CD4-positive, alpha-beta memory T cell (primary cell): ENCODE results near the gene SPATA12. TPM values are rescaled to one million over a fixed set of nuclear protein-coding genes. Genes with fewer than 3 reads are reported as not detected.

Experiments used
- CTCF ChIA-PET: fragments of 350-600 bp; sonication (Branson Sonifier 250); formaldehyde crosslinking; loops from one replicate; lab custom pipeline; 2021; ENCODE audit warnings: inconsistent platforms; ENCODE audit not compliant: partially characterized antibody; lab: Charles Lee
- POLR2A ChIA-PET: fragments of 350-600 bp; sonication (Branson Sonifier 250); formaldehyde crosslinking; loops from one replicate; lab custom pipeline; 2021; ENCODE audit not compliant: partially characterized antibody; lab: Charles Lee
- DNase-seq, 5 donors: peaks; one replicate each; pipeline versions ENCODE4 v3.0.0 to v3.0.0-alpha.2; 2020 to 2022; ENCODE audit warnings: mixed read lengths in 1 of 5
- H3K27ac ChIP-seq: one replicate; pipeline ENCODE4 v1.7.0; 2013; ENCODE audit warnings: low read depth, low read length
- H3K27me3 ChIP-seq: 2 replicates; pipeline ENCODE4 v1.7.0; 2013; ENCODE audit warnings: mild to moderate bottlenecking, low read length, moderate library complexity; ENCODE audit not compliant: insufficient read depth
- H3K36me3 ChIP-seq: 2 replicates; pipeline ENCODE4 v1.7.0; 2013; ENCODE audit warnings: mild to moderate bottlenecking, low read length, moderate library complexity; ENCODE audit not compliant: insufficient read depth
- H3K4me1 ChIP-seq: 2 replicates; pipeline ENCODE4 v1.7.0; 2013; ENCODE audit warnings: mild to moderate bottlenecking, low read length, moderate library complexity; ENCODE audit not compliant: insufficient read depth
- H3K4me3 ChIP-seq, 2 donors: one replicate each; pipeline ENCODE4 v1.7.0; 2013; ENCODE audit warnings: low read length in 2 of 2, mild to moderate bottlenecking in 1 of 2
- H3K9me3 ChIP-seq, 2 donors: one replicate each; pipeline ENCODE4 v1.7.0; 2013; ENCODE audit warnings: low read length in 2 of 2, control low read depth in 1 of 2; ENCODE audit not compliant: control insufficient read depth in 1 of 2
- H3K27ac Mint-ChIP-seq, 7 donors: one replicate each; pipeline ENCODE4 v1.8.0; 2020 to 2021; ENCODE audit warnings: mixed read lengths in 7 of 7, mild to moderate bottlenecking in 6 of 7, inconsistent platforms in 3 of 7, moderate library complexity in 3 of 7
- H3K27me3 Mint-ChIP-seq, 2 donors: one replicate each; pipeline ENCODE4 v1.8.0; 2020 to 2021; ENCODE audit warnings: mixed read lengths in 2 of 2
- H3K36me3 Mint-ChIP-seq, 2 donors: one replicate each; pipeline ENCODE4 v1.8.0; 2020 to 2021; ENCODE audit warnings: mixed read lengths in 2 of 2, inconsistent platforms in 1 of 2, mild to moderate bottlenecking in 1 of 2
- H3K4me1 Mint-ChIP-seq, 4 donors: one replicate each; pipeline ENCODE4 v1.8.0; 2020 to 2021; ENCODE audit warnings: mixed read lengths in 4 of 4, mild to moderate bottlenecking in 1 of 4
- H3K4me3 Mint-ChIP-seq, 8 donors: one replicate each; pipeline ENCODE4 v1.8.0; 2020 to 2021; ENCODE audit warnings: mixed read lengths in 8 of 8, mild to moderate bottlenecking in 7 of 8, moderate library complexity in 6 of 8, inconsistent platforms in 3 of 8
- H3K9me3 Mint-ChIP-seq, 8 donors: one replicate each; pipeline ENCODE4 v1.8.0; 2020 to 2021; ENCODE audit warnings: mixed read lengths in 8 of 8, mild to moderate bottlenecking in 5 of 8, inconsistent platforms in 3 of 8, moderate library complexity in 1 of 8
- intact Hi-C: fragments of 100-400 bp; cut with micrococcal nuclease; formaldehyde crosslinking; loops from one replicate; pipeline ENCODE4 v1.15.1; 2023
- polyA plus RNA-seq, 2 donors: library from polyadenylated mRNA; unstranded; fragments of 300-500 nt; fragmentation: Illumina TruSeq; gene quantifications; one replicate each; pipeline ENCODE4 v1.2.3, GENCODE V29; 2021
- total RNA-seq, 2 experiments: library from RNA; stranded (reverse); gene quantifications; one replicate each; pipeline ENCODE4 v1.2.3, GENCODE V29; 2021

The SPATA12 gene
- total and polyA plus RNA-seq, 4 experiments from 2014 or later, result not detected

DNA sequence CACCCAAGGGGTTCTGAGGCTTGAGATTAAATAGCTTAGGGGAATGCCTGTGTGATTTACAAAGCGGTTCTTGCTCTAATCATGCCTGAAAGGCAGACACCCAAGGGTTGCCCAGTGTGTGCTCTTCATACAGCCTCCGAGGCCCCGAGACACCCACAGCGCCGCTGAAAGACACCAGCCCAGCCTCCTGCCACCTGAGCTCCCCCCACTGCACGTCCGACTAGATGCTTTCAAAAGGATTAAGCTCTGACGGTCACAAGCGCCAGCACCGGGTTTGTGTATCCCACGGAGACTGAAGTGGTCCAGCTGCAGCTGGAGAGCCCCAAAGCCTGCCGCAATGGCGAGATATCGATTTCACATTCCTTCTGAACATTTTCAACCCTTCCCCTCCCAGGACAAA is 50.3 kb downstream of the SPATA12 start:
- Histone ChIP-seq H3K27ac (no peak overlapping the region), H3K4me3 (no peak overlapping the region), H3K4me1 (no peaks in the 10 kb centered on the region), H3K9me3 (no peaks in the 10 kb centered on the region), H3K36me3 (no peaks in the 10 kb centered on the region), H3K27me3 (no peaks in the 10 kb centered on the region)
- no peaks in the 10 kb centered on the region for H3K36me3 Mint-ChIP-seq
- CTCF ChIA-PET, result interaction anchor here (1.8 to 2.6 kb wide), 2 partner anchors 9 to 10 kb away, joined by 4 to 15 read pairs; no protein-coding TSS in a partner anchor
- POLR2A ChIA-PET, result no interaction called here
- DNase-seq, result no peak
- intact Hi-C loops, result no loop called here
- no peak overlapping the region for H3K4me3 Mint-ChIP-seq
- H3K9me3 Mint-ChIP-seq, result no peaks in the 10 kb centered on the region
- peaks cover 3 to 6% of the 10 kb centered on the region in 2 donors for H3K27me3 Mint-ChIP-seq
- H3K4me1 Mint-ChIP-seq, result peaks cover 0 to 4% (median 2%) of the 10 kb centered on the region in 4 donors
- H3K27ac Mint-ChIP-seq, result no peak overlapping the region

DNA sequence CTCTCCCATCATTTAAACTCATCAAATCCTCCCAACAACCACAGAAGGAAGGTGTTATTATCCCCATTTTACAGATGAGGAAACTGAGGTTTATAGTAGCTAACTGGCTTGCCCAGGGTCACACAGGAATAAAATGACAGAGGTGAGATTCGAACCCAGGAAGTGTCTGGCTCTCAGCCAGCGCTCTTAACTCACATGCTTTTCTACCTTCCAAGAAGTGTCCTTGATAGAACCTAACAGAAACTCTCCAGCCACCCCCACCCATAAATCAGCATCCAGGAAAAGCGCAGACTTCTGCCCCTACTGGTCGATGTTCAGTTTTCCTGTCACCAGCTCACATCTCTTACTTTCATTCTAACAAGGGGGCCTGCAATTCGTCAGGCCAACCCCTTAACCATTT is 51.7 kb downstream of the SPATA12 start:
- Histone ChIP-seq H3K9me3 (no peaks in the 10 kb centered on the region), H3K36me3 (no peaks in the 10 kb centered on the region), H3K27me3 (no peaks in the 10 kb centered on the region), H3K4me1 (no peaks in the 10 kb centered on the region), H3K4me3 (no peak overlapping the region), H3K27ac (no peak overlapping the region)
- H3K27me3 Mint-ChIP-seq, result peaks cover 1 to 6% of the 10 kb centered on the region in 2 donors
- H3K36me3 Mint-ChIP-seq, result no peaks in the 10 kb centered on the region
- DNase-seq, result no peak
- intact Hi-C loops, result no loop called here
- peaks cover 0 to 4% (median 2%) of the 10 kb centered on the region in 4 donors for H3K4me1 Mint-ChIP-seq
- ChIA-PET CTCF (interaction anchor here (1.8 to 2.6 kb wide), 2 partner anchors 8 to 11 kb away, joined by 4 to 15 read pairs; no protein-coding TSS in a partner anchor), POLR2A (no interaction called here)
- H3K27ac Mint-ChIP-seq, result no peak overlapping the region
- H3K9me3 Mint-ChIP-seq, result no peaks in the 10 kb centered on the region
- peak overlapping the region in 1 of 8 donors; percentile 17 for H3K4me3 Mint-ChIP-seq

GRCh38 chr3:57116501-57116900 is 56.0 kb downstream of the SPATA12 start:
- no peaks in the 10 kb centered on the region for H3K4me1 ChIP-seq
- Mint-ChIP-seq H3K4me1 (peaks cover 0 to 4% (median 2%) of the 10 kb centered on the region in 4 donors), H3K4me3 (no peak overlapping the region), H3K27ac (no peak overlapping the region), H3K27me3 (peaks cover 2 to 6% of the 10 kb centered on the region in 2 donors), H3K36me3 (no peaks in the 10 kb centered on the region), H3K9me3 (no peaks in the 10 kb centered on the region)
- DNase-seq, result no peak
- H3K4me3 ChIP-seq, result no peak overlapping the region
- ChIA-PET POLR2A (no interaction called here), CTCF (interaction anchor here (0.6 kb wide), 1 partner anchor 1017 kb away, joined by 3 read pairs; no protein-coding TSS in a partner anchor)
- intact Hi-C loops, result no loop called here
- H3K27ac ChIP-seq, result no peak overlapping the region
- no peaks in the 10 kb centered on the region for H3K27me3 ChIP-seq
- H3K9me3 ChIP-seq, result no peaks in the 10 kb centered on the region
- no peaks in the 10 kb centered on the region for H3K36me3 ChIP-seq

- no peak overlapping the region for H3K4me3 ChIP-seq
- H3K9me3 ChIP-seq, result no peaks in the 10 kb centered on the region
- no peak overlapping the region for H3K27ac Mint-ChIP-seq
- intact Hi-C loops, result no loop called here
- no peaks in the 10 kb centered on the region for H3K4me1 ChIP-seq
- H3K9me3 Mint-ChIP-seq, result no peaks in the 10 kb centered on the region
- no peak for DNase-seq
- no peaks in the 10 kb centered on the region for H3K36me3 Mint-ChIP-seq
- H3K27ac ChIP-seq, result no peak overlapping the region
- H3K27me3 Mint-ChIP-seq, result peaks cover 2 to 8% of the 10 kb centered on the region in 2 donors
- no peak overlapping the region for H3K4me3 Mint-ChIP-seq
- H3K27me3 ChIP-seq, result no peaks in the 10 kb centered on the region
- ChIA-PET CTCF (interaction anchor here (1.2 kb wide), 1 partner anchor 17 kb away, joined by 4 read pairs; no protein-coding TSS in a partner anchor), POLR2A (no interaction called here)
- H3K4me1 Mint-ChIP-seq, result no peaks in the 10 kb centered on the region
- H3K36me3 ChIP-seq, result no peaks in the 10 kb centered on the region
These were observed 57.8 kb downstream of the SPATA12 start for GRCh38 chr3:57118254-57118653.

GRCh38 chr3:57120040-57120439 is 59.6 kb downstream of the SPATA12 start:
- Histone ChIP-seq H3K9me3 (no peaks in the 10 kb centered on the region), H3K27me3 (no peaks in the 10 kb centered on the region), H3K27ac (no peak overlapping the region), H3K4me1 (no peaks in the 10 kb centered on the region), H3K4me3 (no peak overlapping the region), H3K36me3 (no peaks in the 10 kb centered on the region)
- Mint-ChIP-seq H3K9me3 (no peaks in the 10 kb centered on the region), H3K36me3 (no peaks in the 10 kb centered on the region), H3K4me3 (no peak overlapping the region), H3K4me1 (no peaks in the 10 kb centered on the region), H3K27me3 (peaks cover 2 to 10% of the 10 kb centered on the region in 2 donors), H3K27ac (no peak overlapping the region)
- ChIA-PET CTCF (interaction anchor here (1.7 kb wide), 1 partner anchor 8 kb away, joined by 4 read pairs; no protein-coding TSS in a partner anchor), POLR2A (no interaction called here)
- DNase-seq, result no peak
- intact Hi-C loops, result no loop called here

DNA sequence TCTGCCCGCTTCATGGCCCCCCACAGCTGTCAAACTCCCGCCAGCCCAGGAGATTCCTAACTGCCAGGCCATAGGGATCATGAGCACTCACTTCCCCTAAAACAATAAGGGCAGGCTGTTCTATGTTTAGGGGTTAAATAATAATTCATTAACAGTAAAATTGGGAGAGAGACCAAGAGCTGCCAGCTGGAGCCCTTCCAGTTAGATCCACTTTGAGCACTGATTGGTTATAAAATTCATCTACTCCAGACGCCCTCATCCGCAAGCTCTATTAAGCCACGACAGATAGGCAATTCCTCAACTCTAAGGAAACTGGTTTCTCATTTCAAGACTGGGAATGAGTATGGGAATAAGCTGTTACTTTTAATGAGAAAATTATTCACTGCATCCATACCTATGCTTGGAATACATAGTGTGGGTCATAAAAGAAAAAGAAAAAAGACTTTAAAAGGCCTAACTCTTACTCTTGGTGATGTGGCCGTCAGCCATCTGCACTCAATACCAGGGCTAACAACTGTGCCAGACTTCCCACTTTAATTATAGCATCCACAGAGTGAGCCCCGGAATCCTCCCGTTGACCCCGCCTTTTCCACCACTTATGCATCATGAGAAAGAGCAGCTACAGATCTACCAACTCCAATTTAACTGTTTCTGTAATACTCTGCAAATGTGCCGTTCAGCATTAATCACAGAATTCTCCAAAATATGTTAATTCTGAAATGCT is 60.1 kb downstream of the SPATA12 start:
- Histone ChIP-seq H3K27ac (no peak overlapping the region), H3K27me3 (no peaks in the 10 kb centered on the region), H3K36me3 (no peaks in the 10 kb centered on the region), H3K9me3 (no peaks in the 10 kb centered on the region), H3K4me1 (no peaks in the 10 kb centered on the region), H3K4me3 (no peak overlapping the region)
- POLR2A ChIA-PET, result no interaction called here
- Mint-ChIP-seq H3K36me3 (no peaks in the 10 kb centered on the region), H3K4me1 (no peaks in the 10 kb centered on the region), H3K4me3 (no peak overlapping the region), H3K9me3 (no peaks in the 10 kb centered on the region), H3K27ac (no peak overlapping the region), H3K27me3 (peaks cover 2 to 10% of the 10 kb centered on the region in 2 donors)
- intact Hi-C loops, result no loop called here
- no peak for DNase-seq
- CTCF ChIA-PET, result interaction anchor here (1.7 kb wide), 1 partner anchor 9 kb away, joined by 4 read pairs; no protein-coding TSS in a partner anchor
